HK-2 (cell line): ENCODE measurements around the gene METRNL.
"Not testable (repeated sequence)": the region's sequence is repeated elsewhere in the genome, so short reads cannot be mapped to it uniquely, and the experiment has no call there.

Experiments used
- DNase-seq: peaks from one replicate; pipeline ENCODE4 v3.0.0-alpha.2; 2018; ENCODE audit not compliant: unreplicated experiment

Gene METRNL

DNA sequence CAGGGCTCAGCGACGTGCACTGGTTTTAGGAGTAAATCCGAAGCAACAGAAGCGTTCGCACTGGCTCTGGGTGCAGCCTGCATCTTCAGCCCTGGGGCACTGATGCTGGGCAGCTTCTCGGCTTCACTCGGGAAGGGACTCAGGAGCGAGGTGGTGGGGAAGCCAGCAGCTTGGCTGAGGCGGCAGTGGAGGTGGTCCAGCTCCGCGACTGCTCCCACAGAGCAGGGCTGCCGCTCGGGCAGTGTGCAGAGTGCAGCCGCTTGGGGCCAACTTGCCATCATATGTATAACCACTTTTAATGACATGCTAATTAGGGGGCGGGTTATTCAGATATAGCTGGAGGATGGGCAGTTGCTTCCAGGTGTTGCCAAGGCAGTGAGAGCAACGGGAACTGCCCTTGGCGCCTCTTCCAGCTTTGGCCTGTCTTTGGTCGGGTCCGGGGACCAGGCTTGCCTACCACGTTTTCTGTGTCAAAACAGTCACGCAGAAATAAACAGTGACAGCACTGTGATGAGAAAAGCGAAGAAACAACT lies 26.7 kb downstream of the METRNL start:
- DNase-seq: no peak

GRCh38 chr17:83106913-83107655 lies 27.7 kb downstream of the METRNL start:
- DNase-seq: no peak

DNA sequence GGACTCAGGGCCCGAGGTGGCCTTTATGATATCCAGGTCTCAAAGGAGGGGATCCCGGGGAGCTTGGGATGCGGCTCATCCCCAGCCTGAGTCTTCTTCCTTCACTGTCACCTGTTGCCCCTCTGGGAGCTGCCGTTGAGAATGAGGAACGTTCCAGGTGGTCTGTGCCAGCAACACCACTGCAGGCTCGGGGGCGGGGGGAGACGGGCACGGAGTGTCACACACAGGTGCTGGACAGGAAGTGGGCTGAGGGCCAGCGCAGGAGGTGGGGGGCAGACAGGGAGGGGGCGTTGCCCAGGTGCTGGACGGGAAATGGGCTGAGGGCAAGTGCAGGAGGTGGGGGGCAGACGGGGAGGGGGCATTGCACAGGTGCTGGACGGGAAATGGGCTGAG lies 28.2 kb downstream of the METRNL start:
- DNase-seq: no peak

DNA sequence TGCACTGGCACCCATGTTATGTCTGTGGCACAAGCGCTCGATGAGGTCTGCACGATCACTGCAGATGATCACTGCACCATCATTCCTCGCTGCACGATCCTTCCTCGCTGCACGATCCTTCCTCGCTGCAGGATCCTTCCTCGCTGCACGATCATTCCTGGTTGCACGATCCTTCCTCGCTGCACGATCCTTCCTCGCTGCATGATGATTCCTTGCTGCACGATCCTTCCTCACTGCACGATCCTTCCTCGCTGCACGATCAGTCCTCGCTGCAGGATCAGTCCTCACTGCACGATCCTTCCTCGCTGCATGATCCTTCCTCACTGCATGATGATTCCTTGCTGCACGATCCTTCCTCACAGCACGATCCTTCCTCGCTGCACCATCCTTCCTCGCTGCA lies 29.3 kb downstream of the METRNL start:
- no peak for DNase-seq

GRCh38 chr17:83109386-83109785 lies 30.0 kb downstream of the METRNL start:
- no peak for DNase-seq

GRCh38 chr17:83109793-83110645 lies 30.6 kb downstream of the METRNL start:
- DNase-seq: peak; percentile 93

GRCh38 chr17:83110735-83111134 lies 31.3 kb downstream of the METRNL start:
- no peak for DNase-seq

GRCh38 chr17:83111516-83112282 lies 32.3 kb downstream of the METRNL start:
- DNase-seq: no peak

- no peak for DNase-seq
Observed at GRCh38 chr17:83113381-83113780, 34.0 kb downstream of the METRNL start.

GRCh38 chr17:83113792-83114191 lies 34.4 kb downstream of the METRNL start:
- no peak for DNase-seq

DNA sequence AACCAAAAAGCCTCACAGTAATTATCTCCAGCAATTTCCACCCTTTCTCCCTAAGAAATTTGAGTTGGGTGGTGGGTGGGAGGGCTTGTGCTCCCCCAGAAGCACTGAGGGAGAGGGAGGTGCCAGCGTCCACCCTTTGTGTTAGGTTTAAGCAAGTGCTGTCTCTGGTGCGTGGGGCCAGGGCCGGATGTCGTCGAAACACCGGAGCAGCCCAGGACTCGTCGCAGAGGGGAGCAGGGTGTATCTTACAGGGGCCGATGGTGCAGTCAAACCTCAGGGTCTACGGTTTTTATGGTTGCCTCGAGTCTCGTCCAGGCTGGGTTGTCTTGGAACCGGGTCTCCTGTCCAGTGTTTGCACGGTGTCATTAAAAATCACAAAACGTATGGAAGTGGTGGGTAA lies 35.3 kb downstream of the METRNL start:
- no peak for DNase-seq

DNA sequence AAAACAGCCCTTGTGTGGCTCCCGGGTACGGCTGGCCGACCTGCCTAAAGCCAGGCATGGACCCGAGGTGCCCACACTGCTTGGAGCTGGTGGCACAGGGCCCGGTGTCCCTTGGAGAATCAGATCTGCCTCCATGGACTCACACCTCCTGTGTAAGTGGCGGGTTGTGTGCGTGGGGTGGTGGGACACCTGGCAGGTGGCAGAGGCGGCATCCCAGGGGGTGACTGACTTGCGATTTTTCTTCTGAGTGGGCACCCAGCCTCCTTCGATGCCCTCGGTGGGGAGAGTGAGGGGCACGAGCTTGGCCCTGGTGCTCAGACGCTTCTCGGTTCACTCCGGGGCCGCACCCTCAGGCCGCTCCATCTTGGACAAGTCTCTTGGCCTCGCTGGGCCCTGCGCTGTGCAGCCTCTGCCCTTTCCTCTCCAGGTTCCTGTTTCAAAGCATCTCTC lies 35.8 kb downstream of the METRNL start:
- DNase-seq: no peak

GRCh38 chr17:83115832-83116231 lies 36.4 kb downstream of the METRNL start:
- no peak for DNase-seq

DNA sequence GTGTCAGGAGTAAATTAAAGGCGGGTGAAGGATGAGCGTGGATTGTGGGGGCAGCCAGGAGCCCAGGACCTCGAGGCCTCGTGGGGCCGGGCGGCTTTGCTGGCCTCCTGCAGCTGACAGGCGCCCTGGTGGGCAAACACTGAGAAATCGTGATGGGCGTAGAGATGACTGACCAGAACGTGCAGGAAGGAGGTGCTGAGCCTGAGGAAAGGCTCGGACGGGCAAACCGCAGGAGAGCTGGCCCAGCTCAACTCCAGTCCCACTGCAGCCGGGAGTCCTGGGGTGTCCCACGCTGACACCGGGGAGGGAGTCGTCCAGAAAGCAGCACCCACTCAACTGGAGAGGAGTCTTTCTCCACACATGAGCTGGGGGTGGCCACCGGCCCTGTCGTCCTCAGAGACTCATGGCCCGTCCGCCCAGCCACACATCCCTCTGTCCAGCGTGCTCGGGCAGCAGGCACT lies 36.9 kb downstream of the METRNL start:
- DNase-seq: no peak

- no peak for DNase-seq
Observed at GRCh38 chr17:83116783-83117555, 37.6 kb downstream of the METRNL start.

- no peak for DNase-seq
Observed at GRCh38 chr17:83117583-83117982, 38.2 kb downstream of the METRNL start.

- no peak for DNase-seq
Observed at GRCh38 chr17:83118071-83118841, 38.8 kb downstream of the METRNL start.

DNA sequence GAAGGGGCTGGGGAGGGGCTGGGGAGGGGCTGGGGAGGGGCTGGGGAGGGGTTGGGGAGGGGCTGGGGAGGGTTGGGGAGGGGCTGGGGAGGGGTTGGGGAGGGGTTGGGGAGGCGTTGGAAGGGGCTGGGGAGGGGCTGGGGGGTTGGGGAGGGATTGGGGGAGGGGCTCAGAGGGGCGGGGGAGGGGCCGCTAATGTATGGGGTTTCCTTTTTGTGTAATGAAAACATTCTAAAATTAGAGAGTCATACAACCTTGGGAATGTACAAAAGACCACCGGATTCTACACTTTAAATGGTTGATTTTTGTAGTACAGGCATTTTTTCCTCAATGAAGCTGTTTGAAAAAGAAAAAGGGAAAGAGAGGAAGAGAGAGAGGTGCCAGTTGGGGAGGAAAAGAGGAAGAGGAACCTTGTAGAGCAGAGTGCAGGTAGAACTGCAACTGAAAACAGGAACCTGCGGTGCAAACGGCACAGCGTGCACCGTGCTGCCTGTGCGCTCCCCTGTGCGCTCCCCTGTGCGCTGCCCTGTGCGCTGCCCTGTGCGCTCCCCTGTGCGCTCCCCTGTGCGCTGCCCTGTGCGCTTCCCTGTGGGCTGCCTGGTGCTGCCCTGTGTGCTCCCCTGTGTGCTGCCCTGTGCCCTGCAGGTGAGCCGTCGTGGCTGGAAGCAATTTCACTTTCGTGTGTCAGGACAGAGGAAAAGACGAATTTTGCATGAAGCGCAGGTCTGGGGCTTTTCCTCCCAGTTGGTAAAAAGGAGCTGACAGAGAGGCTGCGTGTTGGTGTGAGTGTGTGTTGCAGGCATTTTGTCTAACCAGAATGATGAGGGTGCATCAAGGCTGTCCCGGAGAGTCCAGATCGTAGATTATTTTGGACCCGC lies 40.8 kb downstream of the METRNL start:
- DNase-seq: no peak

- DNase-seq: not testable (repeated sequence)
Observed at GRCh38 chr17:83121473-83121872, 42.1 kb downstream of the METRNL start.
